ENCODE measurements around the gene CSMD2.

CSMD2 gene

GRCh38 chr1:34162852-34163766 is 1.9 kb downstream of the CSMD2 start:
- in situ Hi-C loops (cut with HindIII; ENCODE audit: low sequenced_read_pairs) = no loop called here
- H3K4me3 ChIP-seq (ENCODE audit: low read depth, low read length) = peak overlapping the region; percentile 57
- TF ChIP-seq, protein P1, sequence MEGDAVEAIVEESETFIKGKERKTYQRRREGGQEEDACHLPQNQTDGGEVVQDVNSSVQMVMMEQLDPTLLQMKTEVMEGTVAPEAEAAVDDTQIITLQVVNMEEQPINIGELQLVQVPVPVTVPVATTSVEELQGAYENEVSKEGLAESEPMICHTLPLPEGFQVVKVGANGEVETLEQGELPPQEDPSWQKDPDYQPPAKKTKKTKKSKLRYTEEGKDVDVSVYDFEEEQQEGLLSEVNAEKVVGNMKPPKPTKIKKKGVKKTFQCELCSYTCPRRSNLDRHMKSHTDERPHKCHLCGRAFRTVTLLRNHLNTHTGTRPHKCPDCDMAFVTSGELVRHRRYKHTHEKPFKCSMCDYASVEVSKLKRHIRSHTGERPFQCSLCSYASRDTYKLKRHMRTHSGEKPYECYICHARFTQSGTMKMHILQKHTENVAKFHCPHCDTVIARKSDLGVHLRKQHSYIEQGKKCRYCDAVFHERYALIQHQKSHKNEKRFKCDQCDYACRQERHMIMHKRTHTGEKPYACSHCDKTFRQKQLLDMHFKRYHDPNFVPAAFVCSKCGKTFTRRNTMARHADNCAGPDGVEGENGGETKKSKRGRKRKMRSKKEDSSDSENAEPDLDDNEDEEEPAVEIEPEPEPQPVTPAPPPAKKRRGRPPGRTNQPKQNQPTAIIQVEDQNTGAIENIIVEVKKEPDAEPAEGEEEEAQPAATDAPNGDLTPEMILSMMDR (IDR thresholded peaks at IDR 0.05; ENCODE audit: low read depth, low read length) = peak; percentile 88
- DNase-seq (ENCODE audit: low read depth, low spot score) = peak; percentile 93

GRCh38 chr1:34156739-34157138 is 8.3 kb downstream of the CSMD2 start:
- DNase-seq (ENCODE audit: low read depth, low spot score) = no peak
- H3K4me3 ChIP-seq (ENCODE audit: low read depth, low read length) = no peak overlapping the region
- in situ Hi-C loops (cut with HindIII; ENCODE audit: low sequenced_read_pairs) = no loop called here
- TF ChIP-seq, protein P1 (IDR thresholded peaks at IDR 0.05; ENCODE audit: low read depth, low read length) = no peak

GRCh38 chr1:34155860-34156259 is 9.2 kb downstream of the CSMD2 start:
- DNase-seq (ENCODE audit: low read depth, low spot score) = no peak
- TF ChIP-seq, protein P1 (IDR thresholded peaks at IDR 0.05; ENCODE audit: low read depth, low read length) = no peak
- no peak overlapping the region for H3K4me3 ChIP-seq (ENCODE audit: low read depth, low read length)
- in situ Hi-C loops (cut with HindIII; ENCODE audit: low sequenced_read_pairs) = no loop called here

- H3K4me3 ChIP-seq (ENCODE audit: low read depth, low read length) = no peak overlapping the region
- TF ChIP-seq, protein P1 (IDR thresholded peaks at IDR 0.05; ENCODE audit: low read depth, low read length) = no peak
- in situ Hi-C loops (cut with HindIII; ENCODE audit: low sequenced_read_pairs) = no loop called here
- DNase-seq (ENCODE audit: low read depth, low spot score) = no peak
Measured at GRCh38 chr1:34153246-34153645, 11.8 kb downstream of the CSMD2 start.

GRCh38 chr1:34149501-34149900 is 15.5 kb downstream of the CSMD2 start:
- TF ChIP-seq, protein P1 (IDR thresholded peaks at IDR 0.05; ENCODE audit: low read depth, low read length) = no peak
- no peak overlapping the region for H3K4me3 ChIP-seq (ENCODE audit: low read depth, low read length)
- DNase-seq (ENCODE audit: low read depth, low spot score) = no peak
- in situ Hi-C loops (cut with HindIII; ENCODE audit: low sequenced_read_pairs) = no loop called here

GRCh38 chr1:34147301-34147700 is 17.7 kb downstream of the CSMD2 start:
- TF ChIP-seq, protein P1 (IDR thresholded peaks at IDR 0.05; ENCODE audit: low read depth, low read length) = no peak
- in situ Hi-C loops (cut with HindIII; ENCODE audit: low sequenced_read_pairs) = no loop called here
- H3K4me3 ChIP-seq (ENCODE audit: low read depth, low read length) = no peak overlapping the region
- DNase-seq (ENCODE audit: low read depth, low spot score) = no peak

All from astrocyte of the spinal cord (primary cell).